GM19239 (cell line): Measurements from ENCODE around the gene F2RL1.
"Not testable (repeated sequence)": the region's sequence is repeated elsewhere in the genome, so short reads cannot be mapped to it uniquely, and the experiment has no call there.

Source experiments
- DNase-seq: peaks from one replicate; pipeline ENCODE4 v3.0.0; 2011; ENCODE audit warnings: low spot score; ENCODE audit not compliant: insufficient read length
- FAIRE-seq: peaks from 2 replicates; lab custom pipeline; 2011; peaks lifted over from hg19 to GRCh38; lab: Jason Lieb, UNC

The F2RL1 gene

DNA sequence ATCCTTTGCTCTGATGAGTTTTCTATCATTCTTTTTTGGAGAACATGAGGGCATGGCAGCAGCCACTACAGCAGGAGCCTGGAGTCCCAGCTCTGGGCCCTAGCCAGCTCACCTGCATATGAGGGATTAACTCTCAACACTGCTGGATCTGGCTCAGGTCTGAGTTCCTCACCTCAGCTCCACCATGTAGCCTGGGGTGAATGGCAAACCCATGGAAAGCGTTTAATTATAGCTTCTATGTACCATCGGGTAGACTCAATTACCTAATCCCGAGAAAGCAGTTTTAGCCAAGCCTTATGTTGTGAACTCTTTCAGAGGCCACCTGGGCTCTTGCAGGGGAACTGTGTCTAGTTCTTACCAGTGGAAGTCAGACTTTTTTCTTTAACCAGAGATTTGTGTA is 27.1 kb downstream of the F2RL1 start:
- no peak for FAIRE-seq
- DNase-seq = no peak

DNA sequence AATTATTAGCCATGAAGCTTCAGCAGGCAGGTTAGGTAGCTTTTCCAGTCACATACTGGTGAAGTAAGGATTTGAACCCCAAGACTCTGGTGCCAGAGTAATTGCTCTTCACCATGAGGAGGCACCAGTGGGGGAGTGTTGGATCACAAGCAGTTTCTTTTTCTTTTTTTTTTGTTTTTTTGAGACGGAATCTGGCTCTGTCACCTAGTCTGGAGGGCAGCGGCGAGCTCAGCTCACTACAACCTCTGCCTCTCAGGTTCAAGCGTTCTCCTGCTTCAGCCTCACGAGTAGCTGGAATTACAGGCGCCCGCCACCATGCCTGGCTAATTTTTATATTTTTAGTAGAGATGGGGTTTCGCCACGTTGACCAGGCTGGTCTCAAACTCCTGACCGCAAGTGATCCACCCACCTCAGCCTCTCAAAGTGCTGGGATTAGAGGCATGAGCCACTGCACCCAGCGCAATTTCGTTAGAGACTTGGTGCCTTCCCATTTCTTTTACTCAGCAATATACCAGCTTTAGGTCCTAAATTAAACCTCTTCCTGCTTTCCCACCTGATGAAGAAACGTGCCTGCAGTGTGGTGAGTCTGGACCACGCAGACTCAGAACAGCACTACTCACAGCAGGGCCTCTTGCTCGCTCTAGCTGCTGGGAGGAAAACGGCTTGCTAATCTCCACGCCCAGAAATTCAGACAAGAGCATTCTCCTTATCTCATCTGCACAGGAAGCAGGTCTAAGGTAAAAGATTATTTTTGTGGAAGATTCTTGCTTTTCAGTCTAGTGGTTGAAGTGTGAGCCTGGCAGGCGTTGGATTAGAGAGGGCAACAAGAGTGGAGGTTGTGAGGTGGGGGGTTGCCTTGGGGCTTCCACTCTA is 30.8 kb downstream of the F2RL1 start, which contains the start of gene S100Z:
S100Z (plus strand) TSS at position 596 of the 873 bp plus-strand sequence. CDS start 25,346 bp downstream, outside the sequence.
- FAIRE-seq (no peak), DNase-seq (no peak)

DNA sequence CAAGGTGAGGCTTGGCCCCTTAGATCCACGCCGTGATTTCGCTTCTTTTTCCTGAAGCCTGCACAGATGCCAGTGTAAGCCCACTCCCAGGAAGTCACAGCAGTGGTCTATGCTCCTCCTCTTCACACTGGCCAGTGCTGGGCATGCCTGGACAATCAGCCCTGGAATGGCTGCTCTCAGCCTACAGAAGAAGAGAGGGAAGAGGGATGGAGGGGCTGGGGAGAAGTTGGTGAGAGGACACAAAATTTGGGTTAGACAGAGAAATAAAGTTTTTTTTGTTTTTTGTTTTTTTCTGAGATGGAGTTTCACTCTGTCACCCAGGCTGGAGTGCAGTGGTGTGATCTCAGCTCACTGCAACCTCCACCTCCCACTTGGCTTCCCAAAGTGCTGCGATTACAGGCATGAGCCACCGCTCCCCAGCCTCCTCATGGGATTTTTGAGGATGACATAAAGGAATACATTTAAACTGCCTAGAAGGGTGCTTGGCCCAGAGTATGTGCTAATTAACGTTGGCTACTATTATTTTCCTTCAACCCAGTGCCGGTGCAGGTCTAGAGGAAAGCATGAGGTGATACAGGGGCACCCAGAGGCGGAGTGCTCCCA is 31.8 kb downstream of the F2RL1 start:
- DNase-seq (no peak), FAIRE-seq (no peak)

DNA sequence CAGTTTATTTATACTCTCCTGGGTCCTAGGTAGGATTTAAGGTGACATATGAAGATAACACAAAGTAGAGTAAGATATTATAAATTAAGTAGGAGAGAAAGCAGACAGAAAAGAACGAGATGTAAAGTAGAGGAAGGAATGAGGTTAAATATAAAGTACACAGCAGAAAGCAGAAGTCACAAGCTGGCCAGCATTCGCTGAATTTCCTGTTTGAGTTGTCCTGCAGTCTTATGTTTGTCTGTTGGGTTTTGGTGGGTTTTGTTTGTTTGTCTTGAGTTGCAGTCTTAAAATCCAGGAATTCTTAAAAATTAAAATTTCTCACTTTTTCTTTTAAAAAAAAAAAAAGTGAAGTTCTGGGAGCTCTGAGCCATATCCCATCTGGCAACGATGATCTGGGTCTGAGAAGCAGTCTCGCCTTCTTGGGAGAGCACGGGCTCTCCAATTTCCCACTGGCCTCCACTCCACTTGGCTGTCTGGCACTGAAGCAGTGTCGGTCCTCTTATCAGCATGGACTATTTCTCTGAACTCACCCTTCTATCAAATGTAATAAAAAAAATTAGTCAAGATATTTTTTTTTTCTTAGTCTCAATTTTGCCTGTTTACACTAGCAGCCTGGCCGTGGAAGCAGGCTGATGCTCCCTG is 33.0 kb downstream of the F2RL1 start:
- FAIRE-seq (no peak), DNase-seq (no peak)

DNA sequence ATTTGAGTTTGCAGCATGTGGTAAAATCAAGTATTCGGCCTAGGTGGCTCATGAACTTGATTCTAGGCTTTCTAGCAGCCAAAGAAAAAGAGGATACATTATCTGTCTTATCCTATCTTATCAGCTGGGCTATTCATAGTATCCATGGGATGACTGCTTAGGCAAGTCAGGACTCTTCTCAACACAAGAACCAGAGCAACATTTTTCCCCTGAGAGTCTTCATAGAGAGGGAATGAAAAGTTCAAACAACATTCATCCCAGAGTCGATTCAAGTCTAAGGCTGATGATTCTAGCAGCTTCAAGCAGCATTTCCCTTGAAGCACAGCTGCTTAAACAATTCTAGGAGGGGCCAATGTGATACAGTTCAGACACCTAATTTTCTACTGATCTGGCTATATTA is 33.9 kb downstream of the F2RL1 start:
- DNase-seq (no peak), FAIRE-seq (no peak)

DNA sequence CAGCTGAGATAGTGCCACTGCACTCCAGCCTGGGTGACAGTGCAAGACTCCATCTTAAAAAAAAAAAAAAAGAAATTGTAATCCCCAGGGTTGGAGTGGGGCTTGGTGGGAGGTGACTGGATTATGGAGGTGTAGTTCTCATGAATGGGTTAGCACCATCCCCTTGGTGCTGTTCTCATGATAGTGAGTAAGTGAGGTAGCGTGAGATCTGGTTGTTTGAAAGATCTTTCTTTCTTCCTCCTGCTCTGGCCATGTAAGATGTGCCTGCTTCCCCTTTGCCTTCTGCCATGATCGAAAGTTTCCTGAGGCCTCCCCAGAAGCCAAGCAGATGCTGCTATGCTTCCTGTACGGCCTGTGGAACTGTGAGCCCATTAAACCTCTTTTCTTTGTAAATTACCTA is 34.9 kb downstream of the F2RL1 start:
- not testable (repeated sequence) for DNase-seq, FAIRE-seq

DNA sequence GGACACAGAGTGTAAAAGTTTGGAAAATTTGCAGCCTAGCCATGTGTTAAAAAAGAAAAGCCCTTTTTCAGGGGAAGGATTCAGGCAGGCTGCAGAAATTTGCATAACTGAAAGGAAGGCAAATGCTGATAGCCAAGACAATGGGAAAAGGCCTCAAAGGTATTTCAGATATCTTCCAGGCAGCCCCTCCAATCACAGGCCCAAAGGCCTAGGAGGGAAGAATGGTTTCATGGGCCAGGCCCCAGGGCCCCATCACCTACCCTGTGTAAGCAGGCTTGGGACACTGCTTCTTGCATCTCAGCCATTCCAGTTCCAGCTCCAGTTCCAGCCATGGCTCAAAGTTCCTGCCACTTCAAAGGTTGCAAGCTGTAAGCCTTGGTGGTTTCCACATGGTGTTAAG is 35.8 kb downstream of the F2RL1 start:
- no peak for DNase-seq
- no peak for FAIRE-seq

DNA sequence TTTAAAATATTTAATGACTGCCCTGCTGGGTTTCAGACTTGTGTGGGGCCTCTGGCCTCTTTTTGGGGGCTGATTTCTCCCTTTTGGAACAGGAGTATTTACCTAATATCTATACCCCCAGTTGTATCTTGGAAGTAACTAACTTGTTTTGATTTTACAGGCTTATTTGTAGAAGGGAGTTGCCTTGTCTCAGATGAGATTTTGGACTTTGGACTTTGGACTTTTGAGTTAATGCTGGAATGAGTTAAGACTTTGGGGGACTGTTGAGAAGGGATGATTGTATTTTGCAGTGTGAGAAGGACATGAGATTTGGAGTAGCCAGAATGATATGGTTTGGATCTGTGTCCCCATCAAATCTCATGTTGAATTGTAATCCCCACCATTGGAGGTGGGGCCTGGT is 36.7 kb downstream of the F2RL1 start:
- not testable (repeated sequence) for FAIRE-seq, DNase-seq

DNA sequence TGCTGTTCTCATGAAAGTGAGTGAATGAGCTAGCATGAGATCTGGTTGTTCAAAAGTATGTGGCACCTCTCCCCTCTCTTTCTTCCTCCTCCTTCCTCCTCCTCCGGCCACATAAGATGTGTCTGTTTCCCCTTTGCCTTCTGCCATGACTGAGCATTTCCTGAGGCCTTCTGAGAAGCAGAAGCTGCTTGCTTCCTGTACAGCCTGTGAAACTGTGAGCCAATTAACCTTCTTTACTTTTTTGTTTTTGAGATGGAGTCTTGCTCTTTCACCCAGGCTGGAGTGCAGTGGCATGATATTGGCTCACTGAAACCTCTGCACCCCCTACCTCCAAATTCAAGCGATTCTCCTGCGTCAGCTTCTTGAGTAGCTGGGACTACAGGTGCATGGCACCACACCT is 37.1 kb downstream of the F2RL1 start:
- no peak for DNase-seq
- FAIRE-seq = peak; percentile 91

DNA sequence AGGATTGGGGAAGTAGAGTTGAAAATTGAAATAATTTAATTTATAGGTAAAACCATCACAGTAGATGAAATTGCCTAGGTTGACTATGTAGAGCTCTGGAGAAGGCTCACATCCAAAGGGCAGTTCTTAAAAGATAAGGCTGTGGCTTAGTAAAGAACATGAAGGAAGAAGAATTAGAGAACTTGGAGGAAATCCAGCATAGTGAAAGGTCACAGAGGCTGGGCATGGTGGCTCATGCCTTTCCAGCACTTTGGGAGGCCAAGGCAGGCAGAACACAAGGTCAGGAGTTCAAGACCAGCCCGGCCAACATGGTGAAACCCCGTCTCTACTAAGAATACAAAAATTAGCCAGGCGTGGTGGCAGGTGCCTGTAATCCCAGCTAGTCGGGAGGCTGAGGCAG is 38.0 kb downstream of the F2RL1 start:
- FAIRE-seq, DNase-seq: not testable (repeated sequence)

DNA sequence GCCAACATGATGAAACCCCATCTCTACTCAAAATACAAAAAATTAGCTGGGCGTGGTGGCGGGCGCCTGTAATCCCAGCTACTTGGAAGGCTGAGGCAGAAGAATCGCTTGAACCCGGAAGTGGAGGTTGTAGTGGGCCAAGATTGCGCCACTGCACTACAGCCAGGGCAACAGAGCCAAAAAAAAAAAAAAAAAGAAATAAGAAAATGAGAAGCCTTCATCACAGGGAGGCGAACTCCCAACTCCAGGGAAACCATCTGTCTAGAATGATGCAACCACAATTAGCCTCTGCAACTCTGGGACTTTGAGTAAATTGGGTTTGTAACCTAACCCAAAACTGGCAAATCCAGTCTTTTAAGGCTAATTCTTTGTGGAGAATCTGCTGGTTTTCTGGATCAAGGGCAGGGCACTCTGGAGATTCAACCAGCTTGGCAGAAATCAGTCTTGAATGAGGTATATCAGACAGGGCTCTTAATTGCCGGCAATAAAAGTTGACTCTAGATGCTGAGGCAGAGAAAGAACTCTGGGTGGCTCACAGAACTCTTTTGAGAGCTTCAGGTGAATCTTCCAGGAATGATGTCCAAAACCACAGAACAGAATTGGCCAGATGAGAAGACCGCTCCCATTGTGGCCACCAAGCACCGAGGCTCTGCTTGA is 40.9 kb downstream of the F2RL1 start:
- no peak for FAIRE-seq
- no peak for DNase-seq

DNA sequence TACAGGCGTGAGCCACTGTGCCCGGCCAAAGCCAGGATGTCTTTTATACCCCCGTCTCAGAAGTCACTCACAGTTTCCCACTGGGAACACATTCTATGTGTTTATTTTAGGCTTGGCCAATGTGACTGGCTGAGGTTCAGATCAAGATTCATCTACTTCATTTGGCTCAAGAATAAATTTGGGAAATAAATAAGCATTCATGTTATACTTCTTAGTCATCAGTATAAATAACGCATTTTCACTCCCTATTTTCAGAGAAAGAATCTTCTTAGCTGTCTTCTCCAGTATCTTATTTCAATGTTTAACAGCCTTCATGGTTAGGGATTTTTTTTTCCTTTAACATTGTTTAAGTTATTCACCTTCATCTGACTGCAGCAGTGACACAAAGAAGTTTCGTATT is 42.8 kb downstream of the F2RL1 start:
- FAIRE-seq (no peak), DNase-seq (no peak)

DNA sequence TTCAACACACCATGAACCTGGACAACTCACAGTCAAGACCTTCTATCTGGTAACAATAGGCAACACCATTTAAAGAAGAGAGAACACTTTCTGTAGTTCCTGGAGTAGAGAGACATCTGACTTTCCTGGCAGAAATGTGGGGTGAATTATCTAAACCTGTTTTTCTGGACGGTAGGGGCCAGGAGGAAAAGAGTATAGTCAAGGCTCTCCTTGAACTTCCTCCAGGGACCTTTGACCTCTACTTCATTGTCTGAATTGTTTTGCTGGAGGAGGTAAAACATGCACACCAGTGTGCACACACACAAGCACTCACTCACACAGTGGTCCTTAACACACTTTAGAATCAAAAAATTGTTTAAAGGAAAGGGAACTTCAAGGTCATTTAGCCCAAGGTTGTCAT is 44.2 kb downstream of the F2RL1 start:
- DNase-seq (no peak), FAIRE-seq (no peak)

DNA sequence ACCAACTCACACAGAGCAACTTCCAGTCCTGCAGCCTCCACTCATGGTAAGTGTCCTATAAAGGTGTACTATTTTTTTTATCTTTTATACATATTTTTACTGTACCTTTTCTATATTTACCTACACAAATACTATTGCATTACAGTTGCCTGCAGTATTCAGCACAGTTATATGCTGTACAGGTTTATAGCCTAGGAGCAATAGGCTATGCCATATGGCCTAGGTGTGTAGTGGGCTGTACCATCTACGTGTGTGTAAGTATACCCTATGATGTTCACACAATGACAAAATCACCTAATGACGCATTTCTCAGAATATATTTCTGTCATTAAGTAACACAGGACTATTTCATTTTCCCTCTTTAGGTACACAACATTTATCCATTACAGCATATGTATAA is 47.7 kb downstream of the F2RL1 start:
- FAIRE-seq = no peak

DNA sequence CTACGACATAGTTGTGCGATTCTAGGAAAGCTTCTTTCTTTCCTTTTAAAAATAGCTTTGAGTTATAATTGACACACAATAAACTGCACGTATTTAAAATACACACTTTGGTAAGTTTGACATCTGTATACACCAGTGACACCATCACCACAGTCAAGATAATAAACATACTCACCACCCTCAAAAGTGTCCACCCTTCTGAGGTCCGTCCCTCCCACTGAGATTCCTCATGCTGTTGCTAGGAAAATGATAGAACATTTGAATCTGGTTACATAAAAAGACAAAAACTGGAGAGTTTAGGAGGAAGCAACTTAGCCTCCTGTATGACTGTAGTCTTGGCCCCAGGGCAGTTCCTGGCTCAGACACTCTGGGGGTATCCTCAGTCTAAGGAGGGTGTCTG is 48.2 kb downstream of the F2RL1 start:
- DNase-seq (no peak), FAIRE-seq (no peak)

More for the DNA sequence above, 47.7 kb downstream of the F2RL1 start:
- DNase-seq = no peak

DNA sequence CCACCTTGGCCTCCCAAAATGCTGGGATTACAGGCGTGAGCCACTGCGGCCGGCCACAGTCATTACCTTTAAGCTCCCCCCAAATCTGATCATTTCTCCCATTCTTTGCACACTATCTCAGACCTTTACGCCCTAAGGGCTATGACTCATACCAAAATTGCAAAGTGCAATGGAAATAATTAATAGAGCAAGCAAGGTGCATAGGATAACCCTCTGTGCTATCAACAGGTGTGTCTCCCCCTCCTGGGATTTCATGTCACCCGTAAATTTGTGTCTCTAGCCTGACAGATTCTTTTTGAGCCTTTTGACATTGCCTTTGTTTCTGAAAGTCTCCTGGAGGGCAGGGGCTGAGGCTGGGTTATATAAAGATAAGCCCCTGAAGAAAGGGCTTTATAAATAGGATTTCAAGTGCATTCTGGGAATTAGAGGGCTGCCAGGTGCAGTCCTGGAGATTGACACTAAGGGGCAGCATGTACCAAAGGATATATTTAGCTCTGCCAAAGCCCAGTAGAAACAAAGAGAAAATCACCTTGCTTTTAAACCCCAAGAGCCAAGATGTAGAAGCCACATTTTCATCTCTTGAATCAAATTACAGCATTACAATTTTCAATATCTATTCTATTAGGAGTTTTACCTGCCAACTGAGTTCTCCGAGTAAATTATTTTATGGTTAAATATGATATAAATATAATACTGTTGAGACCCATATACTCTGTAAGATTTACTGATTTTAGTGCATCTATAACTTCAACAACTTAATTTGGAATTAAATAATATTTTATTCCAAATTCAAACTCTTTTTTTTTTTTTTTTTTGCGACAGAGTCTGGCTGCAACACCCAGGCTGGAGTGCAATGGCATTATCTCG is 49.2 kb downstream of the F2RL1 start:
- DNase-seq (peak; percentile 34), FAIRE-seq (peak; percentile 90)

DNA sequence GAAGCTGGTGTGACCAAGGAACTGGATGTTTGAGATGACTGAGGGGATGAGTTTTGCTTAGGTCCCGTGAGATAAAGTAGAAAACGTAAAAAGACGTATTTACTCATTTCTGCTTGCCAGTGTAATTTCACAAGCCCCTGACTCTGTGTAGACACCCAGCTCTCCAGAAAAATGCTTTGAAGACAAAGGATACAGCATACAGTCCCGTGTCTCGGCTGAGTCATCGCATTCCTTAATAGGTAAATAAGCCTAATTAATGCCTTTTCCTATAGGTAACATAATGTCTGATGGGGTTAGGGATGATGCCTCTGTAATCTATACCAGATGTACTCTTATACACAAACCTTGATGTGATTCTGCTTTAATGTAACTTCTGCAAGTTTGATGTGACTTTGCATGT is 51.2 kb downstream of the F2RL1 start:
- FAIRE-seq = no peak
- no peak for DNase-seq

DNA sequence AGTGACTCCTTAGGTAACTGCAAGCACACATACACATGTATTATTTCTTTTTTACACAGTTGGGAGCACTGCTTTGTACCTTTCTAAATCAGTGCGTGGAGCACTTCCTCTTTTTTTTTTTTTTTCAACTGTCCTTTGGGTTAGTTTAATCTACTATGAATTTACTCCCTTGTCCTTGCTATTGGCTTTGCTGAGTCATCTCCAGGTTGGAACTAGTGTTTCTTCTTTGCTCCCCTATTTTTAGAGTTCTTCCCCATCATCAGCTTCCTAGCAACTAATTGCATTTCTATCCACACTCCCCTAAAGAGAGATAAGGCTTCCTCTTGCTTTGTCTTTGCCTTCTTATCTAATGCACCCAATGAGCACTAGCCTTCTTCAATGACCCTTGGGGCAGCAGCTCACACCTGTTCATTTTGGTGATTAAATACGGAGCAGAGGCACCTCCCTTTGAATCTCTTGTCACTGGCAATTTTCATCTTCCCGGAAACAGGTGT is 55.3 kb downstream of the F2RL1 start:
- FAIRE-seq (peak; percentile 62), DNase-seq (no peak)
